CD14-positive monocyte (primary cell): ENCODE data around the gene OVCH1. TPM values are rescaled to one million over a fixed set of nuclear protein-coding genes. Genes with fewer than 3 reads are reported as not detected.

Experiments used
- DNase-seq, 3 donors: peaks; one replicate each; pipeline ENCODE4 v3.0.0-alpha.2; 2011 to 2022
- H2AFZ ChIP-seq: 2 replicates; pipeline ENCODE4 v1.6.0; 2012; ENCODE audit warnings: mild to moderate bottlenecking, low read depth, low read length, inconsistent platforms; ENCODE audit not compliant: insufficient read depth, poor library complexity, severe bottlenecking
- H3K27ac ChIP-seq, 2 donors: 1 replicate in 1 of 2; 2 replicates in 1 of 2; pipeline ENCODE4 v1.5.1; 2012 to 2013; ENCODE audit warnings: low read length in 2 of 2, control low read depth in 1 of 2, inconsistent platforms in 1 of 2, low read depth in 1 of 2, mild to moderate bottlenecking in 1 of 2
- H3K27me3 ChIP-seq, 2 donors: one replicate each; pipeline versions ENCODE4 v1.6.0 to v1.6.1; 2011 to 2013; ENCODE audit warnings: low read length in 2 of 2; ENCODE audit not compliant: control insufficient read depth in 2 of 2, insufficient read depth in 2 of 2
- H3K36me3 ChIP-seq, 2 donors: replicated peaks in 1 of 2; 1 replicate in 1 of 2; 2 replicates in 1 of 2; pipeline versions ENCODE4 v1.5.1 to v1.6.1; 2012 to 2013; ENCODE audit warnings: low read length in 2 of 2, control low read depth in 1 of 2, inconsistent platforms in 1 of 2, mild to moderate bottlenecking in 1 of 2; ENCODE audit not compliant: insufficient read depth in 2 of 2, control insufficient read depth in 1 of 2
- H3K4me1 ChIP-seq, 2 donors: 1 replicate in 1 of 2; 2 replicates in 1 of 2; pipeline versions ENCODE4 v1.5.1 to v1.6.1; 2012 to 2013; ENCODE audit warnings: low read length in 2 of 2, control low read depth in 1 of 2, inconsistent platforms in 1 of 2, mild to moderate bottlenecking in 1 of 2, moderate library complexity in 1 of 2; ENCODE audit not compliant: insufficient read depth in 2 of 2, control insufficient read depth in 1 of 2
- H3K4me2 ChIP-seq: replicated peaks from 2 replicates; pipeline ENCODE3; 2012; ENCODE audit warnings: low read length, moderate library complexity, mild to moderate bottlenecking; ENCODE audit not compliant: poor library complexity, severe bottlenecking; ENCODE audit errors: extremely low read depth
- H3K4me3 ChIP-seq, 3 experiments: fragments of 200-600 bp in 1 of 3; sonication (generic) in 1 of 3; replicated peaks in 1 of 3; 1 replicate in 2 of 3; 2 replicates in 1 of 3; pipeline ENCODE4 v1.5.1; 2011 to 2013; ENCODE audit warnings: low read length in 3 of 3, mild to moderate bottlenecking in 3 of 3, control low read depth in 2 of 3, low read depth in 2 of 3, inconsistent platforms in 1 of 3, moderate library complexity in 1 of 3
- H3K79me2 ChIP-seq: 2 replicates; pipeline ENCODE4 v1.6.0; 2012; ENCODE audit warnings: mild to moderate bottlenecking, control low read depth, inconsistent platforms, low read length, moderate library complexity; ENCODE audit not compliant: insufficient read depth
- H3K9ac ChIP-seq: 2 replicates; pipeline ENCODE4 v1.6.0; 2017; ENCODE audit warnings: low read length, mild to moderate bottlenecking; ENCODE audit not compliant: insufficient read depth, poor library complexity, severe bottlenecking
- H3K9me3 ChIP-seq, 2 donors: replicated peaks in 1 of 2; 1 replicate in 1 of 2; 2 replicates in 1 of 2; pipeline versions ENCODE4 v1.5.1 to v1.6.1; 2012 to 2013; ENCODE audit warnings: low read length in 2 of 2, control low read depth in 1 of 2; ENCODE audit not compliant: control insufficient read depth in 1 of 2, insufficient read depth in 1 of 2
- H4K20me1 ChIP-seq: 2 replicates; pipeline ENCODE4 v1.6.0; 2012; ENCODE audit warnings: mild to moderate bottlenecking, low read length, control low read depth, moderate library complexity; ENCODE audit not compliant: insufficient read depth
- H3K27ac Mint-ChIP-seq, 7 donors: one replicate each; pipeline ENCODE4 v1.8.0; 2020; ENCODE audit warnings: mild to moderate bottlenecking in 7 of 7, mixed read lengths in 7 of 7, moderate library complexity in 6 of 7, inconsistent platforms in 2 of 7
- H3K27me3 Mint-ChIP-seq, 3 donors: one replicate each; pipeline ENCODE4 v1.8.0; 2021 to 2022; ENCODE audit warnings: low read depth in 3 of 3, mild to moderate bottlenecking in 3 of 3, mixed read lengths in 3 of 3, moderate library complexity in 3 of 3, inconsistent platforms in 1 of 3
- H3K36me3 Mint-ChIP-seq, 2 donors: one replicate each; pipeline ENCODE4 v1.8.0; 2020; ENCODE audit warnings: mixed read lengths in 2 of 2, inconsistent platforms in 1 of 2, mild to moderate bottlenecking in 1 of 2
- H3K4me1 Mint-ChIP-seq: one replicate; pipeline ENCODE4 v1.8.0; 2020; ENCODE audit warnings: mild to moderate bottlenecking, mixed read lengths
- H3K4me3 Mint-ChIP-seq, 2 donors: one replicate each; pipeline ENCODE4 v1.8.0; 2020; ENCODE audit warnings: mild to moderate bottlenecking in 2 of 2, mixed read lengths in 2 of 2, moderate library complexity in 1 of 2
- H3K9me3 Mint-ChIP-seq, 7 donors: one replicate each; pipeline ENCODE4 v1.8.0; 2020 to 2022; ENCODE audit warnings: mixed read lengths in 7 of 7, mild to moderate bottlenecking in 6 of 7, moderate library complexity in 6 of 7, inconsistent platforms in 2 of 7
- CTCF ChIP-seq: fragments of 200-600 bp; IDR thresholded peaks from one replicate; pipeline ENCODE4 v1.8.0; 2022; ENCODE audit warnings: antibody characterized with exemption, mild to moderate bottlenecking
- WGBS: methylation state at CpG from one replicate; pipeline ENCODE4 v1.1.5; 2013; ENCODE audit warnings: missing lambda C conversion rate; ENCODE audit not compliant: insufficient coverage; 5-methylcytosine and 5-hydroxymethylcytosine counted together
- intact Hi-C, 2 donors: fragments of 100-400 bp; cut with micrococcal nuclease; formaldehyde crosslinking; loops; one replicate each; pipeline versions ENCODE4 v1.15.0 to v1.15.1; 2023
- polyA plus RNA-seq, 3 donors: library from polyadenylated mRNA; depleted of rRNA in 1 of 3; unstranded in 2 of 3; stranded (reverse) in 1 of 3; fragments of 300-500 nt in 2 of 3; fragments of >200 nt in 1 of 3; fragmentation: Illumina TruSeq in 2 of 3; gene quantifications; 1 replicate in 2 of 3; 2 replicates in 1 of 3; pipeline ENCODE4 v1.2.3, GENCODE V29; 2012 to 2021

OVCH1 gene
- polyA plus RNA-seq, 3 donors = 0.03 TPM; not detected in 2

GRCh38 chr12:29499235-29499634 lies 1.7 kb upstream of the OVCH1 start:
- Histone ChIP-seq H3K4me1 (no peaks in the 10 kb centered on the region), H3K4me2 (no peak overlapping the region), H3K79me2 (no peaks in the 10 kb centered on the region), H3K9ac (no peak overlapping the region), H2AFZ (no peak overlapping the region), H3K36me3 (no peaks in the 10 kb centered on the region), H4K20me1 (no peaks in the 10 kb centered on the region), H3K4me3 (no peak overlapping the region), H3K27ac (no peak overlapping the region), H3K27me3 (no peaks in the 10 kb centered on the region), H3K9me3 (no peaks in the 10 kb centered on the region)
- 75% methylated on average over 3 of the region's 3 CpGs for WGBS
- H3K4me3 Mint-ChIP-seq = no peak overlapping the region
- H3K36me3 Mint-ChIP-seq = peaks cover 0 to 8% of the 10 kb centered on the region in 2 donors
- intact Hi-C loops = no loop called here
- H3K27ac Mint-ChIP-seq = no peak overlapping the region
- no peak for DNase-seq
- TF ChIP-seq CTCF = no peak
- peaks cover 0 to 4% (median 0%) of the 10 kb centered on the region in 7 donors for H3K9me3 Mint-ChIP-seq
- H3K27me3 Mint-ChIP-seq = peaks cover 0 to 7% (median 4%) of the 10 kb centered on the region in 3 donors
- peaks cover 10% of the 10 kb centered on the region for H3K4me1 Mint-ChIP-seq

- intact Hi-C loops = no loop called here
These were observed 4.6 kb downstream of the OVCH1 start for GRCh38 chr12:29492891-29493290.

More at GRCh38 chr12:29492891-29493290, 4.6 kb downstream of the OVCH1 start:
- H3K36me3 ChIP-seq = no peaks in the 10 kb centered on the region
- no peaks in the 10 kb centered on the region for H3K9me3 ChIP-seq
- no peaks in the 10 kb centered on the region for H4K20me1 ChIP-seq
- peak in 1 of 3 donors; percentile 14 for DNase-seq
- peaks cover 0 to 11% (median 5%) of the 10 kb centered on the region in 3 donors for H3K27me3 Mint-ChIP-seq
- H3K27me3 ChIP-seq = no peaks in the 10 kb centered on the region
- no peak overlapping the region for H3K4me2 ChIP-seq
- no peak overlapping the region for H3K27ac Mint-ChIP-seq
- H3K4me3 ChIP-seq = no peak overlapping the region
- no CpG with 5 or more reads among the region's 6 CpGs for WGBS
- H3K36me3 Mint-ChIP-seq = no peaks in the 10 kb centered on the region
- no peak overlapping the region for H3K9ac ChIP-seq
- no peak overlapping the region for H3K4me3 Mint-ChIP-seq
- H3K27ac ChIP-seq = no peak overlapping the region
- no peak for TF ChIP-seq CTCF
- H2AFZ ChIP-seq = no peak overlapping the region
- peaks cover 0 to 4% (median 1%) of the 10 kb centered on the region in 7 donors for H3K9me3 Mint-ChIP-seq
- peaks cover 2 to 5% of the 10 kb centered on the region in 2 donors for H3K4me1 ChIP-seq
- no peaks in the 10 kb centered on the region for H3K79me2 ChIP-seq
- H3K4me1 Mint-ChIP-seq = peaks cover 9% of the 10 kb centered on the region
